Endothelial cell of umbilical vein (primary cell): Measurements from ENCODE around the gene MAPT. TPM values are rescaled to one million over a fixed set of nuclear protein-coding genes. Genes with fewer than 3 reads are reported as not detected.

Experiments used
- BruUV-seq: library from RNA; stranded (reverse); fragments of 400-500 nt; replicated peaks from 2 replicates; lab custom pipeline; 2021; lab: Mats Ljungman, UMichigan
- CTCF ChIA-PET: fragments of 300-600, 350-600 bp; sonication (Branson Sonifier 250); formaldehyde crosslinking; loops from one replicate; lab custom pipeline; 2021; ENCODE audit warnings: antibody characterized with exemption, inconsistent platforms; lab: Charles Lee
- POLR2A ChIA-PET: fragments of 300-600, 350-600 bp; sonication (Branson Sonifier 250); formaldehyde crosslinking; loops from one replicate; lab custom pipeline; 2021; ENCODE audit warnings: antibody characterized with exemption, inconsistent platforms; lab: Charles Lee
- DNase-seq: peaks from one replicate; pipeline ENCODE4 v3.0.0-alpha.2; 2011; ENCODE audit warnings: low read depth, low spot score
- FAIRE-seq: peaks from 2 replicates; lab custom pipeline; 2011; peaks lifted over from hg19 to GRCh38; lab: Jason Lieb, UNC
- H2AFZ ChIP-seq: 2 replicates; pipeline ENCODE4 v1.6.0; 2012; ENCODE audit warnings: low read depth, low read length, control low read depth, inconsistent platforms
- H3K27ac ChIP-seq: 2 replicates; pipeline ENCODE4 v1.5.1; 2011; ENCODE audit warnings: low read depth, mild to moderate bottlenecking, control low read depth, low read length, moderate library complexity; ENCODE audit not compliant: insufficient read depth
- H3K27me3 ChIP-seq, 2 experiments: 2 replicates each; pipeline versions ENCODE4 v1.6.0 to v1.6.1; 2011; ENCODE audit warnings: low read length in 2 of 2, mixed read lengths in 1 of 2; ENCODE audit not compliant: control insufficient read depth in 2 of 2, insufficient read depth in 2 of 2
- H3K36me3 ChIP-seq, 2 experiments: 2 replicates in 1 of 2; 3 replicates in 1 of 2; pipeline ENCODE4 v1.5.1; 2011; ENCODE audit warnings: low read length in 2 of 2, mild to moderate bottlenecking in 1 of 2, moderate library complexity in 1 of 2; ENCODE audit not compliant: control insufficient read depth in 2 of 2, insufficient read depth in 2 of 2; ENCODE audit errors: extremely low read depth in 1 of 2
- H3K4me1 ChIP-seq: 3 replicates; pipeline ENCODE4 v1.5.1; 2011; ENCODE audit warnings: mild to moderate bottlenecking, low read length; ENCODE audit not compliant: control insufficient read depth, insufficient read depth; ENCODE audit errors: extremely low read depth
- H3K4me2 ChIP-seq: 2 replicates; pipeline ENCODE4 v1.6.1; 2011; ENCODE audit warnings: low read length, control low read depth, mixed read lengths; ENCODE audit not compliant: insufficient read depth
- H3K4me3 ChIP-seq, 3 experiments: fragments of 200-600 bp in 1 of 3; sonication (generic), shearing (Covaris generic) in 1 of 3; replicated peaks in 1 of 3; 2 replicates each; pipeline ENCODE4 v1.5.1; 2011 to 2016; ENCODE audit warnings: control low read depth in 3 of 3, low read length in 3 of 3, mild to moderate bottlenecking in 2 of 3, inconsistent platforms in 1 of 3, low read depth in 1 of 3, moderate library complexity in 1 of 3; ENCODE audit not compliant: insufficient read depth in 1 of 3
- H3K79me2 ChIP-seq: 2 replicates; pipeline ENCODE4 v1.6.0; 2012; ENCODE audit warnings: low read length, inconsistent platforms; ENCODE audit not compliant: control insufficient read depth, insufficient read depth
- H3K9ac ChIP-seq: replicated peaks from 2 replicates; pipeline ENCODE3; 2011; ENCODE audit warnings: low read length, control low read depth; ENCODE audit not compliant: insufficient read depth; ENCODE audit errors: extremely low read depth
- H3K9me1 ChIP-seq: replicated peaks from 3 replicates; pipeline ENCODE4 v1.6.0; 2011; ENCODE audit warnings: mild to moderate bottlenecking, low read length; ENCODE audit not compliant: control insufficient read depth, insufficient read depth; ENCODE audit errors: extremely low read depth
- H3K9me3 ChIP-seq: replicated peaks from 2 replicates; pipeline ENCODE4 v1.5.1; 2012; ENCODE audit warnings: low read length, inconsistent platforms; ENCODE audit not compliant: control insufficient read depth, insufficient read depth
- H4K20me1 ChIP-seq: replicated peaks from 2 replicates; pipeline ENCODE3; 2011; ENCODE audit warnings: mild to moderate bottlenecking, low read length; ENCODE audit not compliant: control insufficient read depth, insufficient read depth; ENCODE audit errors: extremely low read depth
- EZH2 ChIP-seq: IDR thresholded peaks from 2 replicates; pipeline ENCODE4 v1.6.1; 2012; ENCODE audit warnings: borderline replicate concordance, low read depth, mild to moderate bottlenecking, moderate library complexity, low read length, inconsistent platforms; ENCODE audit not compliant: severe bottlenecking
- FOS ChIP-seq: IDR thresholded peaks from 2 replicates; pipeline ENCODE4 v1.6.1; 2011; ENCODE audit warnings: mild to moderate bottlenecking, low read length, moderate library complexity, borderline replicate concordance; ENCODE audit not compliant: insufficient read depth
- GATA2 ChIP-seq: IDR thresholded peaks from 2 replicates; pipeline ENCODE4 v1.7.0; 2011; ENCODE audit warnings: low read depth, mild to moderate bottlenecking, moderate library complexity, mixed read lengths, low read length; ENCODE audit not compliant: insufficient read length, insufficient read depth
- JUN ChIP-seq: IDR thresholded peaks from 2 replicates; pipeline ENCODE4 v1.6.1; 2011; ENCODE audit warnings: borderline replicate concordance, low read depth; ENCODE audit not compliant: insufficient read length, insufficient read depth
- MAX ChIP-seq: IDR thresholded peaks from 2 replicates; pipeline ENCODE4 v1.6.1; 2011; ENCODE audit not compliant: insufficient read depth, insufficient read length
- MYC ChIP-seq: IDR thresholded peaks from one replicate; pipeline ENCODE4 v1.6.1; 2011; ENCODE audit warnings: mild to moderate bottlenecking, low read depth, low read length
- POLR2A ChIP-seq: IDR thresholded peaks from 2 replicates; pipeline ENCODE4 v1.6.1; 2012; ENCODE audit warnings: low read depth, mild to moderate bottlenecking, control low read depth, low read length
- POLR2AphosphoS5 ChIP-seq: IDR thresholded peaks from 2 replicates; pipeline ENCODE4 v1.6.1; 2012; ENCODE audit warnings: low read depth, mild to moderate bottlenecking, control low read depth, low read length, moderate library complexity; ENCODE audit not compliant: insufficient read depth
- dilution Hi-C: fragments of 300-500 bp; cut with MboI; formaldehyde crosslinking; loops from one replicate; pipeline ENCODE4 v1.15.0; 2019; ENCODE audit warnings: low sequenced_read_pairs; ENCODE audit not compliant: extremely low pct_ligation_motif_present
- intact Hi-C: fragments of 100-400 bp; cut with micrococcal nuclease; formaldehyde crosslinking; loops from one replicate; pipeline ENCODE4 v1.10.0; 2022
- polyA plus RNA-seq, 4 experiments: library from polyadenylated mRNA; depleted of rRNA in 3 of 4; stranded (reverse) in 3 of 4; unstranded in 1 of 4; fragments of >200 nt; gene quantifications; 2 replicates each; pipeline versions ENCODE4 v1.2.1 to v1.2.3, GENCODE V29; 2011 to 2012; ENCODE audit warnings: missing spikeins in 1 of 4
- total RNA-seq: library from RNA; stranded (reverse); gene quantifications from 2 replicates; pipeline ENCODE4 v1.2.3, GENCODE V29; 2021
- TF ChIP-seq, protein P1 (sequence below), 2 donors: IDR thresholded peaks; 1 replicate in 1 of 2; 2 replicates in 1 of 2; pipeline ENCODE4 v1.5.1; 2011; ENCODE audit warnings: low read length in 2 of 2, mild to moderate bottlenecking in 2 of 2, moderate library complexity in 2 of 2, control low read depth in 1 of 2, inconsistent platforms in 1 of 2, low read depth in 1 of 2; ENCODE audit not compliant: insufficient read depth in 1 of 2; ENCODE audit errors: extremely low read depth in 1 of 2

MAPT gene
- total and polyA plus RNA-seq, 2 donors (not counting 3 experiments of a cell fraction or from before 2014, with no cell fraction given) = 0.04 to 0.51 TPM

GRCh38 chr17:45920083-45920482 is 25.7 kb downstream of the MAPT start:
- FAIRE-seq = no peak
- no peak overlapping the region for H3K4me3 ChIP-seq
- no peaks in the 10 kb centered on the region for H3K36me3 ChIP-seq
- H3K27ac ChIP-seq = no peak overlapping the region
- CTCF ChIA-PET = interaction anchor here (1.1 to 2.3 kb wide), 3 partner anchors 9 to 280 kb away, joined by 3 to 5 read pairs (median 5); no protein-coding TSS in a partner anchor
- no peak overlapping the region for H3K9ac ChIP-seq
- peaks cover 0 to 9% of the 10 kb centered on the region in 2 experiments for H3K27me3 ChIP-seq
- no peak overlapping the region for H3K4me2 ChIP-seq
- intact Hi-C loops = no loop called here
- DNase-seq = no peak
- dilution Hi-C loops = no loop called here
- H4K20me1 ChIP-seq = no peaks in the 10 kb centered on the region
- H3K4me1 ChIP-seq = no peaks in the 10 kb centered on the region
- BruUV-seq = no TSS peak
- H3K9me3 ChIP-seq = no peaks in the 10 kb centered on the region
- POLR2A ChIA-PET = no interaction called here
- H3K9me1 ChIP-seq = no peaks in the 10 kb centered on the region
- H2AFZ ChIP-seq = no peak overlapping the region
- no peaks in the 10 kb centered on the region for H3K79me2 ChIP-seq
- no peak for TF ChIP-seq MAX

DNA sequence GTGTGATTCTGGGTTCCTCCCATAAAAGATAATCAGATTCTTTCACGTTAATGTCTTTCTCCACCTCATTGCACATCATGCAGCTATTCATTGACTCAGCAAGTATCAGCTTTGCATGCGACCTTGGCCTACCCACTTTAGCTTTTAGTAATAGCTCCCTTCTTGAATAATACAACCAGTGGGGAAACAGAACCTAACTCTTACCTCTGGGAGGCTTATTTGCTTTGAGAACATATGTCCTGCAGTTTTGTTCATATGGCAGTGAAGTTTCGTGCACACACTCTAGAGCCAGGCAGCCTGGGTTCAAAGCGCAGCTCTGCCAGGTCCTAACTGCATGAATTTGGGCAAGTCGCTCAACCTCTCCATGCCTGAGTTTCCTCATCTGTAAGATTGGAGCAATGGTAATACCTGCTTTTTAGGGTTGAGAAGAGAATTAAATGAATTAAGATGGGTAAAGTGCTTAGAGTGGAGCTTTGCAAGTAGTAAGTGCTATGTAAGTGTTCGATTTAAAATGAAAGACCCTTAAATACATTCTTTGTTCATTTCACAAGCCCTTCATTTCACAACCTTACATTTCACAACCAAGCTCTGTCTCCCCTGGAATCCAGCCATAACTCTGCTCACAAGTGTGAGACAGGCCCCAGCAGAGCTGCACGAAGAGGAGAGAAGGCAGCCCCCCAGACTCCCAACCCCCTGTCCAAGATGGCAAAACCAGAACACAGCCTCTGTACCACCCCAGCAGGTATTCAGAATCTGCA is 29.3 kb downstream of the MAPT start:
- CTCF ChIA-PET = no interaction called here
- no peak overlapping the region for H3K4me2 ChIP-seq
- TF ChIP-seq GATA2 (no peak), FOS (no peak), POLR2AphosphoS5 (no peak), MAX (no peak), EZH2 (no peak), JUN (no peak), MYC (no peak), POLR2A (no peak)
- TF ChIP-seq, protein P1, sequence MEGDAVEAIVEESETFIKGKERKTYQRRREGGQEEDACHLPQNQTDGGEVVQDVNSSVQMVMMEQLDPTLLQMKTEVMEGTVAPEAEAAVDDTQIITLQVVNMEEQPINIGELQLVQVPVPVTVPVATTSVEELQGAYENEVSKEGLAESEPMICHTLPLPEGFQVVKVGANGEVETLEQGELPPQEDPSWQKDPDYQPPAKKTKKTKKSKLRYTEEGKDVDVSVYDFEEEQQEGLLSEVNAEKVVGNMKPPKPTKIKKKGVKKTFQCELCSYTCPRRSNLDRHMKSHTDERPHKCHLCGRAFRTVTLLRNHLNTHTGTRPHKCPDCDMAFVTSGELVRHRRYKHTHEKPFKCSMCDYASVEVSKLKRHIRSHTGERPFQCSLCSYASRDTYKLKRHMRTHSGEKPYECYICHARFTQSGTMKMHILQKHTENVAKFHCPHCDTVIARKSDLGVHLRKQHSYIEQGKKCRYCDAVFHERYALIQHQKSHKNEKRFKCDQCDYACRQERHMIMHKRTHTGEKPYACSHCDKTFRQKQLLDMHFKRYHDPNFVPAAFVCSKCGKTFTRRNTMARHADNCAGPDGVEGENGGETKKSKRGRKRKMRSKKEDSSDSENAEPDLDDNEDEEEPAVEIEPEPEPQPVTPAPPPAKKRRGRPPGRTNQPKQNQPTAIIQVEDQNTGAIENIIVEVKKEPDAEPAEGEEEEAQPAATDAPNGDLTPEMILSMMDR (IDR thresholded peaks at IDR 0.05; ENCODE audit: extremely low read depth in 1 of 2, insufficient read depth in 1 of 2, low read depth in 1 of 2, low read length in 2 of 2) = no peak
- no peaks in the 10 kb centered on the region for H3K9me1 ChIP-seq
- intact Hi-C loops = no loop called here
- DNase-seq = no peak
- no peak overlapping the region for H3K9ac ChIP-seq
- no peaks in the 10 kb centered on the region for H3K4me1 ChIP-seq
- H3K27me3 ChIP-seq = peaks cover 0 to 5% of the 10 kb centered on the region in 2 experiments
- no peaks in the 10 kb centered on the region for H3K79me2 ChIP-seq
- dilution Hi-C loops = no loop called here
- H3K4me3 ChIP-seq = no peak overlapping the region
- no peak for FAIRE-seq
- POLR2A ChIA-PET = no interaction called here
- H3K9me3 ChIP-seq = no peaks in the 10 kb centered on the region
- H3K36me3 ChIP-seq = no peaks in the 10 kb centered on the region
- no TSS peak for BruUV-seq
- no peak overlapping the region for H3K27ac ChIP-seq
- H2AFZ ChIP-seq = no peak overlapping the region
- no peaks in the 10 kb centered on the region for H4K20me1 ChIP-seq
